GM10266 (cell line): ENCODE data around the gene CTTNBP2.

Experiments used
- DNase-seq: peaks from one replicate; pipeline ENCODE4 v3.0.0; 2012; ENCODE audit errors: extremely low spot score
- CTCF ChIP-seq: IDR thresholded peaks from 2 replicates; pipeline ENCODE4 v1.5.1; 2012; ENCODE audit warnings: mild to moderate bottlenecking, low read depth; ENCODE audit not compliant: control insufficient read depth, insufficient read depth; ENCODE audit errors: missing control alignments

The CTTNBP2 gene

GRCh38 chr7:117692338-117692737 is 180.9 kb downstream of the CTTNBP2 start:
- no peak for DNase-seq
- TF ChIP-seq CTCF = no peak

GRCh38 chr7:117690147-117690546 is 183.1 kb downstream of the CTTNBP2 start:
- TF ChIP-seq CTCF = no peak
- DNase-seq = no peak

GRCh38 chr7:117689406-117689805 is 183.8 kb downstream of the CTTNBP2 start:
- DNase-seq = no peak
- TF ChIP-seq CTCF = no peak

- TF ChIP-seq CTCF = no peak
- no peak for DNase-seq
Observed at GRCh38 chr7:117688126-117688525, 185.1 kb downstream of the CTTNBP2 start.

- DNase-seq = no peak
- TF ChIP-seq CTCF = no peak
Observed at GRCh38 chr7:117686311-117686935, 186.8 kb downstream of the CTTNBP2 start.

GRCh38 chr7:117685795-117686194 is 187.4 kb downstream of the CTTNBP2 start:
- TF ChIP-seq CTCF = no peak
- no peak for DNase-seq

GRCh38 chr7:117683430-117684175 is 189.6 kb downstream of the CTTNBP2 start:
- TF ChIP-seq CTCF = no peak
- DNase-seq = no peak
